ENCODE measurements around the gene OSBP2.
"Not testable (repeated sequence)": the region's sequence is repeated elsewhere in the genome, so short reads cannot be mapped to it uniquely, and the experiment has no call there.

OSBP2 gene

DNA sequence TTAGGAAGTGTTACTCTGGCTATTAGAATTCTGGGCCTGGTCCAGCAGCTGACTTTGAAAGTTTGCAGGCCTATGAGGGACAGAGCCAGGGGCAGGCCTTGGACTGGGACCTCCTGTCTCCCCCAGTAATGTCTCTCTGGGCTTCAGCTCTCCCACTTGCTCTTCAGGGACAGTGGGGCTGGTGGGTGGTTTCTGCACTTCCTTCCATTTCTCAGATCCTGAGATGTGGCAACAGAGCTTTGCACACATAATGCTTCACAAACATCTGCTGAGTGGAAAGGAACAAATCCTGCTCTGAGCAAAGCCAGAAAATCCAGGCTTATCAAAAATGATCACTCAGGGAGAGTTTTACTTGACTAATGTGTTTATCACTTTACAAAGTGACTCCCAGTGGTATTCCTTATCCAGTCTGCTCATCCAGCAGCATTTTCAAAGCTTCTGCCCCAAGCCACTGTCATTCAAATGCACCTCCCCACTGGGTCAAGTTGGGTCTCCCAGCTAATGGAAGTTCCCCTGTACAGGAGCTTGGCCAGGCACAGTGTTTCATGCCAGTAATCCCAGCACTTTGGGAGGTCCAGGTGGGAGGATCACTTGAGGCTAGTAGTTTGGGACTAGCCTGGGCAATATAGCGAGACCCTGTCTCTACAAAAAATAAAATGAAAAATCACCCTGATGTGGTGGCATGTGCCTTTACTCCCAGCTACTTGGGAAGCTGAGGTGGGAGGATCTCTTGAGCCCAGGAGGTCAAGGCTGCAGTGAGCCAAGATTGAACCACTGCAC lies 13.5 kb upstream of the OSBP2 start:
- DNase-seq: no peak

DNA sequence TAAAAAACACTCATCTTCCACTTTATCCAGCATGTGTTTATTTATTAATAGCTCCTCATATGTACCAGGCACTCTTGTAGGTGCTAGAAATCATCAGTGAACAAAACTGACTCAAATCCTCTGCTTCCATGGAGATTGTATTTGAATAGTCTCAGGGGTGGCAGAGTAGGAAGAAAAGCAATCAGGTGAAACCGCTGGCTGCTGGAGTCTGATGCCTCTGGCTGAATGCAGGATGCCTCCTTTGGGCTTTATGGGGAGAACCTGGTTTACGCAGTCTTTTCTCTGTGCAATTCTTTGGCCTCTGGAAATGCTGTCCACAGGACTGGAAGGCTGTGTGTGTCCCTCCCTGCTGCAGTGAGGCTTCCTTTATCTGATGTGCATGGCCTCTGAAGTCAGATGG lies 12.8 kb upstream of the OSBP2 start:
- DNase-seq: no peak

DNA sequence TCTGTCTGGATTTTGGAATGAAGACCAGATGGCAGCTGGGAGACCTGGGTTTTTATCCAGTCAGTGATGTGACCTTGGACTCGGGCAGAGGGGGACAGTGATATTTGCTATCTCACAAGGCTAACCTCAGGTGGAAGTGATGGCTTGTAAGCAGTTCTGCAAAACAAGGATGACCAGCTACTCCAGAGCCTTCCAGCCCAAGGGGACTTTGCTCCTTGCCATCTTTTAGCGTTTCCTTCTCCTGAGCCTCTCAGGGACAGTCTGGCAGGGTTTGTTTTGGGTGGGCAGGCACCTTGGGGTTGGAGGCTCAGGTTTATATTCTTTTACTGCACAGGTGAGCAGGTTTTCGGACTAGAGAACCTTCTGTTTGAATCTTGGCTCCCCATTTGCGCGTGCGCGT lies 9.5 kb upstream of the OSBP2 start:
- DNase-seq: no peak

DNA sequence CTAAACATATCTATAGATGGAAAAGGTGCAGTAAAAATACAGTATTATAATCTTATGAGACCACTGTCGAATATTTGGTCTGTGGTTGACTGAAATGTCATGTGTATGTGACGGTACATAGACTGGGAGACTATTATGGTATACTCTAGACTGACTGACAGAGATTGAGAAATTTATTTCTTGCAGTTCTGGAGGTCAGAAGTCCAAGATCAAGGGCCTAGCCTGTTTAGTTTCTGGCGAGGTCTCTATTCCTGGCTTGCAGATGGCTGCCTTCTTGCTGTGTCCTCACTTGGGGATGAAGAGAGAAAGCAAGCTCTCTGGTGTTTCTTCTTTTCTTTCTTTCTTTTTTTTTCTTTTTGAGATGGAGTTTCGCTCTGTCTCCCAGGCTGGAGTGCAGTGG lies 7.3 kb upstream of the OSBP2 start:
- DNase-seq: no peak

DNA sequence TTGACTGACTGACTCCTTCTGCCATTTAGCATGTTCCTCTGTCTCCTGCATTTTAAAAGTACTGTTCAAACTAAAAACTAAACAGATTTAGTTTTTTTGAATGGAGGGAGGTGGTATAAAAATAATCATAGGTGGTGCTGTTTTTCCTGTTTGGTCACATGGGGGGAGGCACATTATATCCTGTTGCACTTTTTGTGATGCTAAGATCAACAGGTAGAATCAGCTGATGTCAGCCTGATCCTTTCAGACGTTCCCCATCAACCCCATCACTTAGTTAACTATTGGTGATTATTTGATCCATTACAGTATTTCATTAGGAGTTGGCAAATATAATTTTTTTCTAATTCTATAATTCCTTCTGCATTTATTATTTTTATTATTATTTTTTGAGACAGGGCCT lies 5.1 kb upstream of the OSBP2 start:
- DNase-seq: no peak

DNA sequence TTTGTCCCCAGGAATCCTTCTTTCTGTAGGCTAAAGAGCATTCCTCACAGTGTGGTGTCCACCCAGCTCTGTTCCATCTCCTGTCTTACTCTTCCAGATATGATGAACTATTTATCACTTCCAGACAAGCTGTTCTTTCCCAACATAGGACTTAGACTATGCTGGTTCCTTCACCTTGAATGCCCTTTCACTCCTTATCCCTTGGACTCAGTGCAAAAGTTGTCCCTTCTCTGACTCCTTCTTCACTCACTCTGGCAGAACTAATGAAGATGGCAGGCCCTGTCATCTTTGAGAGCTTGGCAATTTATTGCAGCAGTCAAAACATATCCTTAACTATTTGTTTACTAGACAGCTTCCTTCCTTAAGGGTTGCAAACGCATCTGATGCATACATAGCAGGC lies 3.5 kb upstream of the OSBP2 start:
- DNase-seq: no peak

DNA sequence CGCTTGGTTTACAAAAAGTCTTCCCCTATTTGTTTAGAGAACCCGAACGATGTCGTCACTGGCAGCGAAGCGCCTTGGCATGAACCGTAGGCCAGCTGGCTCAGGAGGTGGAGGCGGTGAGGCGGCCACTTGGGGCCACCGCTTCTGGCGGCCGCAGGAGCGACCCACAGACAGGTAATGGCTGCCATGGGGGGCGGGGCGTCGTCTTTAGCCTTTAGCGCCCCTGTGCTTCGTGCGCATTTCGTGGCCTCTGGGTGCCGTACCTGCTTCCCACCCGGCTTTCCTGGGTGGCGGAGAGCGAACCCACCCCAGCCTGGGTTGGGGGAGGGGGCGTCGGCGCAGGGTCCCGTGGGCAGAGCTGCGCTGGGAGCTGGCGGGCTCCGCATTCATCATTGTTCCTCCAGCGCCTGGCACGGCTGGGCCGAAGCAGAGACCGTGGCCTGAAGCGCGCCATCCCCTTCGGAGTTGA lies 469 bp upstream of the OSBP2 start:
- no peak for DNase-seq

DNA sequence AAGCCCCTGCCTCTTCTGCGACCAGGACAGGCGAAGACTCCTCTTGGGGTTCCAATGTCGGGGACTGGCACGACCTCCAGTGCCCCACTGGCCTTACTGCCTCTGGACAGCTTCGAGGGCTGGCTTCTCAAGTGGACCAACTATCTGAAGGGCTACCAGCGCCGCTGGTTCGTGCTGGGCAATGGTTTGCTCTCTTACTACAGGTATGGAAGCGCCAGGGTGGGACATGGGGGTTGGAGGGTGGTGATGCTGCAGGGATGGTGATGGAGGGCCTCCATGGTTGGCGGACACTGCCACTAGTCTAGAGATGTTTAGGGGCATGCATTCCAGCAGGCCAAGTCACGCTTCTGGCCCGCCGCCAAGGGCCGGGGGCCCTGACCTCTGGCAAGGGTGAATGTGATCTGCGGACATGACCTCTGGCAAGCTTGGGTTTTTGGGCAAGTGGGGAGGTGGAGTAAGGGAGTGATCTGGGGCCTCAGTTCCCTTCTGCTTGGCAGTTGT lies 727 bp downstream of the OSBP2 start:
- DNase-seq: no peak

DNA sequence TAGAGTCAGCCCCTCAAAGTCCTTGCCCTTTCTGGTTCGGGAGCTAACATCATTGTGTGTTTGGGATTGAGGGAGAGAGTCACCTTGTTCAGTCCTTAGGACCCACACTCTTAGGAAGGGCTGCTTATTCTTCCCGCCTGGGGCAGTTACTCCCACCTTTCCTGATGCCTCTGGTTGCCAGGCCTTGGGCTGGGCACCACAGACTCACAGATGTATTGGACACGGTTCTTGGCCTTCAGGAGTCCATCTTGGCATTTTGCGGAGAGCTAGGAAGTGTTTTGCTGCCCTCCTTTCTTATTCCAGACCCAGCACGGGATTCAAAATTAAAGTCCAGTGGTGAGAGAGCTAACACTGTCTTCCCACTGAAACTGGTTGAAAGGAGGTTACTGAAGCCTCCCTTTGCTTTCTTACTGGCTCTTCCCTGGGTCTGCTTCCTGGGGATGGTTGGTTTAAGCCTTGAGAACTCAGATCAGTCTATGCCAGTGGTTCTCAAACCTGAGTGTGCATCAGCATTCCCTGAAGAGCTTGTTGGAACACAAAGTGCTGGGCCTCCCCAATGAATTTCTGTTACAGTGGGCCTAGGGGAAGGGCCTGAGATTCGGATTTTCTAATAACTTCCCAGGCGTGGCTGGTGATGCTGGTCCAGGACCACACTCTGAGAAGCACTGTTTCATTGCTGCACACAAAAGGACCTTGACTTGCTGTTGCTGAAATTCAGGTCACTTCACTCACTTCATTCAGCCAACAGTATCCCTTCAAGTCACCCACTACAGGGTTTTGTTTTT lies 1.4 kb downstream of the OSBP2 start:
- no peak for DNase-seq

DNA sequence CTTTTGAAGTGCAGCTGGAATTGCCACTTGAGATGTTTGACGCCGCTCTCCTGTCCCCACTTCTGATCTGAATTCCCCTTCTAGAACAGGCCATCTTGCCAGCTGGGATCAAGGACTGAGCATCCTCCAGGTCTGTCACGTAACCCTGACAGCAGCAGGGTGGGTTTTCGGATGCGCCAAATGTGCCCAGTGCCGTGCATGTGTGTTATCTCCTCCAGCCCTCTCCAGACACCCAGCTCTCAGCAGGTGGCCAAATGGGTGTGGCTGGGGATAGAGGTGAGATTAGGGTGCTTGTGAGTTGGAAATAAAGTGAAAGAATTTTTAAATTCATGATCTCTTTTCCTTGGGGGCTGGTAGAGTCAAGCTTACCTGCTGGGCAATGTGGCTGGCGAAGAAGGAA lies 3.3 kb downstream of the OSBP2 start:
- DNase-seq: no peak

DNA sequence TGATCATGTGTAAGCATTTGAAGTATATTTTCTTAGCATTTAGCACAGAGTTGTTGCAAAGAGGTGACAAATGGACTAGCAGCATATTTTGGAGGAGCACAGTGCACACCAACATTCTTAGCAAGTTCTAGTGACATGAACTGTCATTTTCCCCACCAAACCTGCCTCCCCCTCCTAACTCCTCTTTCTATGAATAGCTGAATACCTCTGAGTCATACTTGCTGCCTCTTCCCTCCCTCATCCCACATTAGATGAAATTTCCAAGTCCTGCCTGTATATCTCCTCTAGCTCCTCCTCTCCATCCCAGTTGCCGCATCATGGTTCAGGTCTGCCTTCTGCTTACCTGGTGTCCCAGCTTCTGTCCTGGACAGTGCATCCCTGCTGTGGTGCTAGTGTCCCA lies 7.2 kb downstream of the OSBP2 start:
- DNase-seq: no peak

DNA sequence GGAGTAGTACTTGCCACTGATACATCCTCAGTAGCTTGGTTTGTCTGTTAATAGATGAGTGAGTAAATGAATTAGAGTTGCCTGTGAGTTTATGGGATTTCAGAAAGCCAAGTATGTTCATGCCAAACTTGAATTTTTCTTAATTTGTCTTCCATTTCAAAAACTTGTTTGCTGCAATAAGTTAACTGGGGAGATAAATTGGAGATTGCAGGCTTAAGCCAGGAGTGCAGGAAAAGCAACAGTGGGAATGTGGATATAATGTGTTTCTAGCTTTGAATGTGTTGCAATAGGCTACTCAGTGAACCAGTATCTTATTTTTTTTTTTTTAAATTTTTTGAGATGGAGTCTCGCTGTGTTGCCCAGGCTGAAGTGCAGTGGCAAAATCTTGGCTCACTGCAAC lies 8.2 kb downstream of the OSBP2 start:
- no peak for DNase-seq

DNA sequence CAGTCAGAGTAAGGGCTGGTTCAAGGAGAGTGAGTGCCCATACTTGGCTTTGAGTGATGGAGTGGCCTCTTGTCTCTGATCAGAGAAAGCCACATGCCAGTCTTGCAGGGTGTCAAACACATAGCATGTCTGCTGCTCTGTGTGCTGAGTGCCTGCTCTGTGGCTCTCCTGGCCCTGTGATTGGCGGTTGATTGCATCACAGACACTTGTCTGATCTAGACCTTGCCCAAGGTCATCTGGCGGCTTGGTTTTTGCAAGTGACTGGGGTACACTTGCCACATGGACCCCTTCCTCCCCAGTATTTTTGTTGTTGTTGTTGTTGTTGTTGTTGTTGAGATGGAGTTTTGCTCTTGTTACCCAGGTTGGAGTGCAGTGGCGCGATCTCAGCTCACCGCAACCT lies 10.3 kb downstream of the OSBP2 start:
- no peak for DNase-seq

DNA sequence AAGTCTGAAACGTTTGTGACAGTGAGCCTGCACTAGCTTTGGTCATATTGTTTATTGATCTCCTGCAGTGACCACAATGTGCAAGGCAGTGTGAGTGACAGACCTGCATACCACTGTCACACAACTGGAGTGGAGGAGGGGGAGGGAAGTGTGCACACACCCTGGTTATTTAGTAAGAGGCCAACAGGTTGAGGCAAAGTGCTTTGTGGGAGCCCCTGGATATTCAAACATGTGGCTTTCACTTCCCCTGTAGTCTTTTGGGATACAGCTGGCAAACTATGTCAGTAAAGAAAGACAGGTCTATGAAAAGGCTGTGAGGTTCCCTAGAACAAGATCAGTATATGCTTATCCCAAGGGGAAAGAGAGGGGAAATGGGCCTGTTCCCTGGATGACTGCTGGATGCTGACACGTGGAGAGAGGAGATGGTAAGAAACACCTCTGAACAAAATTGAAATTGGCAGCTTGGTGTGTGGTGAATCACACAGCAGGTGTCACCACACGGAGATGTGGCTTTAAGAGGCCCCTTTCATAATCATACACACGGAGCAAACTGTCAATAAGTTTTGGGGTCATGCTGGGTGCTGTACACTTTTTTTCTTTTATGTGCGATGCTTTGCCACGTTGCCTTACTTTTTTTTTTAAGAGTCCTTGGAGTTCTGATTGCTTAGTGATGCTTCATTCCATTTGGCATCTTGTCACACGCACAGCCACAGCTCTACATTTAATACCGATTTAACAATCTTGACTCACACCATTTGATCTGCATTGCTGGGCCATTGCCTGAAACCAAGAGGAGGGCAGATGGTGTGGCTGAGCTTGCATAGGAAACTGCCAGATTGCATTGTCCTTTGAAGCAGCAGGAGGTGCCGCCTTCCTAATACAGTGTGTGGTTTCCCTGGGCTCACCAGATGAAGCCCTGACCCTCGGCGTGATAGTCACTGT lies 11.3 kb downstream of the OSBP2 start:
- DNase-seq: no peak

DNA sequence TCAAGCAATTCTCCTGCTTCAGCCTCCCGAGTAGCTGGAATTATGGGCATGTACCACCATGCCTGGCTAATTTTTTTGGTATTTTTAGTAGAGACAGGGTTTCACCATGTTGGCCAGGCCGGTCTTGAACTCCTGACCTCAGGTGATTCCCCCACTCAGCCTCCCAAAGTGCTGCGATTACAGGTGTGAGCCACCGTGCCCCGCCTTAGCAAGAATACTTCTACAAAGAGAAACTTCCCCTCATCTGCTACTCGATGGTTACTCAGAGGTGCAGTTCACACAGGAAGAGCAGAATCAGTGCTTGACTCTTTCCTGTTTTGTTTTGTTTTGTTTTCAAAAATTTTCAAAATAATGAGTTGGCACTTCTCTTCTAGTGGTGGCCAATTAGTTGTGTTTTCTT lies 15.3 kb downstream of the OSBP2 start:
- not testable (repeated sequence) for DNase-seq

DNA sequence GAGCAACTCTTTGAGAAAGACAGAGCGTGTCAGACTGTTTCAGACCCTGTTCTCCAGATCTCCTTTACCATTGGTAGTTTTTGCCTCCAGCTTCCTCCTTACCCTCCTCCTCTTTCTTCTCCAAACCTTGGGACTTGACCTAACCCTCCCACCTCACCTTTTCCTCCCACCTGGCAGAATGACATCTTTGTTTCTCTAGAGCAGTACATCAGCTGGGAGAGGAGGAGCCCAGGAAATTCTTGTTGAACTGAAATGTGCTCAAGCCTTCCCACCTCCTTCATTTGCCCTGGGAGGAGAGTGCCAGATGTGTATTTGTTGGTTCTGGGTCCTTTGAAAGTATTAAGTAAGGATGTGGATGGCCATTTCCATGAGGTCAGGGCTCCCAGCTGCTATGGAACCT lies 17.4 kb downstream of the OSBP2 start:
- DNase-seq: no peak

DNA sequence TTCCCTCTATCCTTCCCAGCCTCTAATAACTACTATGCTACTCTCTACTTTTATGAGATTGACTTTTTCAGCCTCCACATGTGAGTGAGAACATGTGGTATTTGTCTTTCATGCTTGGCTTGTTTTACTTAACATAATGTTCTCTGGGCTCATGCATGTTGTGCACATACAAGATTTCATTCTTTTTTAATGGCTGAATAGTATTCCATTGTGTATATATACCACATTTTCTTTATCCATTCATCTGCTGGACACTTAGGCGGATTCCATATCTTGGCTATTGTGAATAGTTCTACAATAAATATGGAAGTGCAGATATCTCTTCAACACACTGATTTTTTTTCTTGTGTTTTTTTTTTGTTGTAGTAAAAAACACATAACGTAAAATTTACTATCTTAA lies 19.4 kb downstream of the OSBP2 start:
- no peak for DNase-seq

DNA sequence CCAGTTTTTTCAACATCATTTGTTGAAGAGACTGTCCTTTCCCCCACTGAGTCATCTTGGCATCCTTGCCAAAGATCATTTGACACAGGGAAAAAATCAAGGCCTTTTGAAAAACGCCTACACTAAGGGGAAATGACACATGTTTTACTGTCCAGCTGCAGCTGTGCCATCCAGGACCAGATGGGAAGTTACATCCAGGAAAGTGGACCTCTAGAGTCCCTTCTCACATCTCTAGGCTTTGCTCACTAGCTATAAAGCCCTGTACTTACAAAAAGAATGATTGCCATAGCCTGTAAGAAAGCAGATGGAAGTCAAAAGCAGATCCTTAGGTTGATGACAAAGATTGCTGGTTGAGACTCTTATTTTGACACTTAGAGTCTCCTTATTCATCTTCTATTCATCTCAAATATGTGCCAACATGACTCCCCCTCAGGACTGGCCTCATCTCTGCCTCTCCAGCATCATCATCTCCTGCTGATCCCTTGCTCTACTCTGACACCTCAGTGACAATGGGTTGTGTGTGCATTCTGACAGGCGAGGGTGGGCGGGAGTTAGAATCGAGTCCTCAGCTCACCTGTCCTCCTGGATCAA lies 22.8 kb downstream of the OSBP2 start:
- no peak for DNase-seq

DNA sequence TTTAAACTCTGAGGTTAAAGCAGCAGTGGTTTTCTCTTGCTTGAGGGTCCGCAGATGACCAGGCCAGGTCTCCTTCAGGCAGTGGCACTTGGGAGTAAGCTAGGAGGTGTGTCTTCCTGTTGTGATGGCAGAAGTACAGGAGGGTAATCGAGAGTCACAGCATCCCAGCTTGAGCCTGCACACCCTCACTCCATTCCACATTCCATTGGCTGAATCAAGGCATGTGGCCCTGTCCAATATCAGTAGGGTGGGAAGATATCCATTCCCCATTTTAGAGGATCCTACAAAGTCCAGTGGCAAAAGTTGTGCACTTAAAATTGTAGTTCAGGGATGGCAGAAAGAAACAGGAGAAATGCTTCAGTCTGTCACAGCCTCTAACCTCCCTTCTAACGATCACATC lies 23.3 kb downstream of the OSBP2 start:
- DNase-seq: no peak

DNA sequence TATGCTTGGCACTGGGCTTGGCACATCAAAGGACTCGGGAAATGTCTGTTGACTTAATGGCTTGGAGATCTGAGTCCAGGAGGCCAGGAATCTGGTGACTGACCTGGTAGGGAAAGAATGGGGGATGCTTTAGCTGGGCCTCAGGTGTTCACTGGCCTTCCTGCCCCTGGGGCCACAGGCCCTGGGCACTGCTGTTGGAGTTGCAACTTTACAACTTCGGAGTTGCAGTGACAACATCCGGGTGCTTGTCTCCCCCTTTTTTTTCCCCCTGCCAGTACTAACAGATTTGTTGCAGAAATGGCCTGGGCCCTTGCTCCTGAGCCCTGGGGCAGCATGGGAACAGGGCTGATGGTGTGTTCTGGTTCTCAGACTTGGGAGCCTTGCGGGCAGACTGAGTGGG lies 23.8 kb downstream of the OSBP2 start:
- DNase-seq: no peak

DNA sequence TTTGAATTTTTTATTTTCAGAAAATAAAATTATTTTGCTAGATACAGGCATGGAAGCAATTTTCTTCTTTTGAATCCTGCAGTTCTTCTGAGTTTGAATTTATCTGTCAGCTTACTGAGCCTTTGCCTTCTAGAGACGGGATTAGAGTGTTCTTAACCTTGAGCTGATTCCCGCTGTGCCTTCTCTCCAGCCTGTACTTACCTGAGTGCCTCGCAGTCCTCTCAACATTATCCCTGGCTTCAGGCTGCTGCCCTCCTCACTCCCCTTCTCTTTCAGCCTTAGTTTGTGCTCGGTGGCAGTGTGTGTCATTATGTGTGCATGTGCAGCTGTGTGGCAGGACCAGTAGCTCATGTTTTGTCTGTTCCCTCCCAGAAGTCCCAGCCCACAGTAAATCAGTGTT lies 24.3 kb downstream of the OSBP2 start:
- no peak for DNase-seq

DNA sequence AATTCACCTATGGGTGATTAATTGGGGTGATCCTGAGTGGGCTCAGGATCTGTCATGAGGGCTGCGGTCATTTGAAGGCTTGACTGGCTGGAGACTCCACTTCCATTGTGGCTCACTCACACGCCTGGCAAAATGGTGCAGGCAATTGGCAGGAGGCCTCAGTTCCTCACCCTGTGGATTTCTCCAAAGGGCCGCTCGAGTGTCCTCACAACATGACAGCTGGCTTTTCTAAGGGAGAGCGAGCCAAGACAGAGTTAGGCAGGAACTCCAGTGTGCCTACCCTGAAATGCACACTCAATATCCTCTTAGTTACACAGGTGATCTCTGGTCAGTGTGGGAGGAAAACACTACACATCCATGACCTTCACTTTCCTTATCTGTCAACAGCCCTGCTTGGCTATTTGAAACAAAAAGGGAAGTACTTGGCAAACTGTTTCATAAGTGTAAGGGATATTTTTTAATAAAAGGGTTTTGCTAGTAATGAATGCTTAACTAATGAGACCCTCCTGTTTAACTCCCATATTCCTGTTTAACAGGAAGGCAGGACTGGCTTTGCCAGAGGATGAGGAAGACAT lies 25.7 kb downstream of the OSBP2 start:
- DNase-seq: no peak
